Measurements from ENCODE around the gene UBE2QL1.
"Not testable (repeated sequence)": the region's sequence is repeated elsewhere in the genome, so short reads cannot be mapped to it uniquely, and the experiment has no call there.

UBE2QL1 gene

DNA sequence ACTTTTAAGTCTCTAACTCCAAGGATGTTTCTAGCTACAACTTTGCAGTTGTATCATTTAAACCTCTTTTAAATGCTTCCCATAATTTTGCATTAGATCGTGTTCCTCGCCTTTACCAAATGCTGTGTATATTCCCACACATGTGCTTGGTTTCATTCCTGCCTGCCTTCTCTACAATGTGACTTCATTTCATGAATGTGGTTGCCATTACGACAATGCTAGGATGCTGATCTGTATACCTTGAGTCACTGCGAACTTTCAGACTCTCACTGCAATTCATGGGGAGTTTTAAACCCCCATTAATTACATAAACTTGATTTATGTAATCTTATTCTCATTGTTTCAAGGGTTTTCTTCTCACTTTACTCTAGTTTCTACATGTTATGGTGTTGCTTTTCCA is 50.3 kb downstream of the UBE2QL1 start:
- Mint-ChIP-seq H3K4me3 (no peak overlapping the region), H3K36me3 (ENCODE audit: low read depth) (peaks cover 4% of the 10 kb centered on the region), H3K27me3 (ENCODE audit: low read depth) (peaks cover 4% of the 10 kb centered on the region), H3K9me3 (no peaks in the 10 kb centered on the region), H3K4me1 (ENCODE audit: low read depth) (peaks cover 19% of the 10 kb centered on the region), H3K27ac (no peak overlapping the region)

DNA sequence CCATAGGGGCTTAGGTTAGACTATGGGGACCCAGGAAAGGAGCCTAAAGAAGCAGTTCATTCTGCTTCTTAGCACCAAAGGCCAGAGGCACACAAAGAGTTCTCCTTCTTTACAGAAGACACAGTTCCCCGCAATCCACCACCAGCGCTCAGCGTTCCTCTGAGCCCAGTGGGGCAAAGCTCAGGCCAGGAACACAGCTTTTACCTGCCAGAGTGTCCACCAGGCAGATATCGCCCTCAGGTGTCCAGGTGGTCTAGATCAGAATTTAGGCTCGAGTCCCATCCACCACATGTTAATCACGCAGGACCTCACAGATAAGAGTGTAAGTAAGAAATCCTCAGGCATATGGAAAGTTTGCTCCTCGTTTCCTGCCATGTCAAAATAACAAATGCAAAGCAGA is 53.0 kb downstream of the UBE2QL1 start:
- H3K4me3 Mint-ChIP-seq, result no peak overlapping the region
- peaks cover 20% of the 10 kb centered on the region for H3K27me3 Mint-ChIP-seq (ENCODE audit: low read depth)
- H3K4me1 Mint-ChIP-seq (ENCODE audit: low read depth), result peaks cover 8% of the 10 kb centered on the region
- H3K27ac Mint-ChIP-seq, result no peak overlapping the region
- H3K9me3 Mint-ChIP-seq, result no peaks in the 10 kb centered on the region
- peaks cover 4% of the 10 kb centered on the region for H3K36me3 Mint-ChIP-seq (ENCODE audit: low read depth)

DNA sequence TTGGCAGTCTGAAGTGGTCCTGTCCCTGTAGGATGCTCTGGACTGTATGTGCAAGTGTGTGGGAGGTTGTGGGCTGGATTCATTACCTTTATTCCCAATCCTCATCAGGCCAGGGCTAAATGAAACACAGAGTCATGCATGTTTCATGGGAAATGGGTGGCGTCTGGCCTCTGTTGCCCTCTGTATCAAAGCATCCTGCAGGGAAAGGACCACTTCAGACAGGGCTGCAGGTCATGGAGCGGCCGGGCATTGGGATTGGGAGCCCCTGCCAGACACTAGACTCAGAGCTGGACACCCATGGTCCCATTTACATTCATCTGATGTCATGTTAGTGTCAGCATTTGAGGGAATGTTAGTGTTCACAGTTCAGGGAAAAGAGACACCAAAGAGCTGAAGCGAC is 53.8 kb downstream of the UBE2QL1 start:
- Mint-ChIP-seq H3K27ac (no peak overlapping the region), H3K36me3 (ENCODE audit: low read depth) (peaks cover 4% of the 10 kb centered on the region), H3K27me3 (ENCODE audit: low read depth) (peaks cover 23% of the 10 kb centered on the region)

DNA sequence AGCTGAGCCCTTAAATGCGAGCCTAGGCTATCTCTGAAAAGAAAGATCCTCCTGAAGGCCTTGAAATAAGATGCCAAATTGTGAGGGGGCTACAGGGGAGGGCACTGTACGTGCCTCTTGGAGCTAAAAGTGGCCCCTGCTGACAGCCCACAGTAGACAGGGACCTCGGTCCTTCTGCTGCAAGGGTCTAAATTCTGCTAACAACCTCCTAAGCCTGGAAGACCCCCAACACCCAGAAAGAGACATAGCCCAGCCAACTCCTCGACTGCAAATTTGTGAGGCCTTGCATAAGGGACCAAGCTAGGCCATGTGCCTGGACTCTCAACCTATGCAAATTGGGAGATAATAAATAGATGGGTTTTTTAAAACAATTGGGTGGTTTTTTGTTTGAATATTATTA is 54.7 kb downstream of the UBE2QL1 start:
- no peaks in the 10 kb centered on the region for H3K4me1 Mint-ChIP-seq (ENCODE audit: low read depth)
- peaks cover 23% of the 10 kb centered on the region for H3K27me3 Mint-ChIP-seq (ENCODE audit: low read depth)

More for the DNA sequence above, 53.8 kb downstream of the UBE2QL1 start:
- Mint-ChIP-seq H3K4me3 (no peak overlapping the region), H3K4me1 (ENCODE audit: low read depth) (peaks cover 3% of the 10 kb centered on the region), H3K9me3 (no peaks in the 10 kb centered on the region)

DNA sequence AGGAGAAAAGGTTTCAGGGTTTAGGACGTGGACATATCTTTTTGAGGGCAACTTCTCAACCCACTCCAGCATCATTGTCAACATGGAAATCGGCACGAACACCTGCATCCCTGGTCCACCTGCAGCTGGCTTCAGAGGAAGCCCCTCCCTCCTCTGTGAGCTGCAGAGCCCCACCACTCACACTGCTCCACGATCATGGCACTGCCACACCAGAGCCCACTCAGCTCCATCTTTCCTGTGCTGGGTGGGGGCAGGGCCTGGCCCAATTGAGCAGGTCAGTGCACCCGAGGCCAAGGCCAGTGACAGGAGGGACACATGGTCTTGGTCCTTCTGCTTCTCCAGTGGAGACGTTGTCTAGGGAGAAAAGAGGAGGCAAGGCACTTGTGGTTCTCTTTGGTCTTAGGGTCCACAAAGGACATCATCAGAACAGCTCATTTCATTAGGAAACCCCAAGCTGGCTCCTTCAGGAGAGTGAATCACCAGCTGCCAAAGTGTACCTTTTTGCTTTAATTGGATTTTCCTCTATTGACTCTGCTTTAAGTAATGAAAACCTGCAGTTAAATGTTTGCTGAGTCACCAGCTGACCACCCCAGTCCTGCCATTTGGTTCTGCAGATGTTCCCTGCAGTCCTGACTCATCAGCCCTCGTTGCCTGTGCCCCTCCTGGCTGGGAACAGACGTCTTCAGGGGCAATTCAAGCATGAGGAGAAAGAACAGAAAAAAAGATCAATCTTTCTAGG is 56.2 kb downstream of the UBE2QL1 start:
- peaks cover 23% of the 10 kb centered on the region for H3K27me3 Mint-ChIP-seq (ENCODE audit: low read depth)
- H3K27ac Mint-ChIP-seq, result no peak overlapping the region
- no peaks in the 10 kb centered on the region for H3K4me1 Mint-ChIP-seq (ENCODE audit: low read depth)
- H3K9me3 Mint-ChIP-seq, result no peaks in the 10 kb centered on the region
- H3K36me3 Mint-ChIP-seq (ENCODE audit: low read depth), result peaks cover 4% of the 10 kb centered on the region
- H3K4me3 Mint-ChIP-seq, result no peak overlapping the region

More for the DNA sequence above, 54.7 kb downstream of the UBE2QL1 start:
- H3K36me3 Mint-ChIP-seq (ENCODE audit: low read depth), result peaks cover 4% of the 10 kb centered on the region
- H3K9me3 Mint-ChIP-seq, result no peaks in the 10 kb centered on the region
- H3K27ac Mint-ChIP-seq, result no peak overlapping the region
- no peak overlapping the region for H3K4me3 Mint-ChIP-seq

DNA sequence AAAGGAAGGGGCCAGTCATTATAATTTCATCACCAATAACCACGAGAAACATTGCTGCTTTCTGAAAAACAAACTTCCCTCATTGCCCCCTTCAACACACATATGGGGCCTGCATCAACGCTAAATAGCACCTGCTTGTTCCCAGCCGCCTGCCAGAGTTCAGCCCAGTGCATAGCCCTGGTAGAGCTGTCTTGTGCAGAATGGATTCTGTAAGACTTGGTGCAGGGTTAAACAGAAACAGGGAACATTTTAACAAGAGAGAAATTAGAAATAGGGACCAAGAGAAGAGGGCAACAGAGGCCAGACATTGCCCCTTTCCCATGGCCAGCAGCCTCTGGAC is 56.7 kb downstream of the UBE2QL1 start:
- Mint-ChIP-seq H3K27ac (no peak overlapping the region), H3K9me3 (no peaks in the 10 kb centered on the region), H3K4me1 (ENCODE audit: low read depth) (no peaks in the 10 kb centered on the region), H3K36me3 (ENCODE audit: low read depth) (peaks cover 4% of the 10 kb centered on the region), H3K27me3 (ENCODE audit: low read depth) (peaks cover 23% of the 10 kb centered on the region), H3K4me3 (no peak overlapping the region)

DNA sequence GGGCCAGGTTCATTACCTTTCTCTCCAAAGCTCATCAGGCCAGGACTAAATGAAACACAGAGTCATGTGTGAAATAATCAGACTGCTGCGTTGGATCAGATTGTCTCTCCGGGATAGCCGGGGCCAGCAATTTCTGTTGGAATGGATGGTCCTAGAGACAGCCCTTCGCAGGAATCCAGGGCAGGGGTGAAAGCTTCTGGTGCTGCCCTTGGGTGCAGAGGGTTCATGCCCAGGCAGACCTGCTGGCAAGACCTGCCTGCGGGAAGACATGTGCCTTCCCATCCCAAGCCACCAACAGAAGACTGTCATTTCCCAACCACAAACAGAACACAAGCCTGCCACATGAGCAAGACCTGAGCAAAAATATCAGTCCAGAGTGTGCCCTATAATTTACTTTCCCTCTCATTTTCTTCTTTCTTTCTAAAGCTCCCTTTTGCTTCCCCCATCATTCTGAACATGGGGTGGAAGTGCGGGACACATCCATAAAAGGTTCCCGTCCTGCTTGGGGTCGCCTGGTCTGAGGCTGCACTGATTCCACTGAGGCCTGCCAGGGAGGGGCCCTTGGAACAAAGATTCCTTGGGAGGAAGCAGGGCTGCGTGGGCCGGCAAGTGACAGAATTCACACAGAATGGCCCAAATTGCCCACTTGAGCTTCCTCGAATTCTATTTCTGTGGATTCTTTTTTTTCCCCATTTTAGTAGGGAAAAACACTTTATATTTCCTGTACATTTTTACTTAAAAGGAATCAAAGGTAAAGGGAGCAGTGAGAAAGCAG is 57.3 kb downstream of the UBE2QL1 start:
- H3K4me1 Mint-ChIP-seq (ENCODE audit: low read depth), result no peaks in the 10 kb centered on the region
- H3K9me3 Mint-ChIP-seq, result no peaks in the 10 kb centered on the region
- H3K36me3 Mint-ChIP-seq (ENCODE audit: low read depth), result peaks cover 4% of the 10 kb centered on the region
- H3K27me3 Mint-ChIP-seq (ENCODE audit: low read depth), result peaks cover 22% of the 10 kb centered on the region
- no peak overlapping the region for H3K27ac Mint-ChIP-seq
- no peak overlapping the region for H3K4me3 Mint-ChIP-seq

DNA sequence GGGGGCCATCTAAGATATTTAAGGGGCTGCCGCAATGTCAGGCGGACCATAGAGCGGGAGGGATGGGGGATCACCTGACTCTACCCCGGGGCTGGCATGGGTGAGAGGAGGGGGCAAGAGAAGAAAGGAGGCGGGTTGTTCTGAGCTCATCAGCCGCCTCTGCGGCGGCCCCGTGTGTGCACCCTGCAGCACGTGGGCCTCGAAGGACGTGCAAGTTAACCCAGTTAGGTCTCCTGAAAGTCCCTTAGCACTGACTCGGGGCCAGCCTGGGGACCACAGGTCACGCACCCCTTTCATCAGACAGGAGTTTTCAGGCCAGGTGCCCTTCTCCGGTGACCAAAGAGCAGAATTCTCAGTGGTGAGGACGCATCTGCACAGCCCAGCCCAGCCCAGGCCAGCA is 58.0 kb downstream of the UBE2QL1 start:
- no peaks in the 10 kb centered on the region for H3K4me1 Mint-ChIP-seq (ENCODE audit: low read depth)
- no peak overlapping the region for H3K4me3 Mint-ChIP-seq
- peaks cover 19% of the 10 kb centered on the region for H3K27me3 Mint-ChIP-seq (ENCODE audit: low read depth)
- no peaks in the 10 kb centered on the region for H3K36me3 Mint-ChIP-seq (ENCODE audit: low read depth)
- H3K27ac Mint-ChIP-seq, result no peak overlapping the region
- H3K9me3 Mint-ChIP-seq, result no peaks in the 10 kb centered on the region

DNA sequence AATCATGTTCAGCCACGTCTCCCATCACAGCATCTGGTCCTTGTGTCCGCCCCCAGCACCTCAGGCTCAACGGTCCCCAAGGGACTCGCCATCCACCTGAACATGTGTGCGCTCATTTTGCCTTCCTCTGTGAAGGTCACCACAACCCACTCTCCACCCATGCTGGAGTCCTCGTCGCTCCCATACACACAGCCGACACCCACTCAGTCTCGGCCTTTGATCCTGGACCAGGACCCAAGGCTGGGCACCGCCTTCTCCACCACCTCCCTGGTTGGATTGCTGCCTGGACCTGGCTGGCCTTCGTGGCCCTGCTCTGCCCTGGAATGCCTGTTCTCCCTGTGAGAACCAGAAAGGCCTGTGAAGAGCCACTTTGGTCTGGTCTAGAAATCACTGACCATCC is 60.3 kb downstream of the UBE2QL1 start:
- H3K27ac Mint-ChIP-seq, result no peak overlapping the region
- no peaks in the 10 kb centered on the region for H3K9me3 Mint-ChIP-seq
- H3K27me3 Mint-ChIP-seq (ENCODE audit: low read depth), result peaks cover 19% of the 10 kb centered on the region
- H3K36me3 Mint-ChIP-seq (ENCODE audit: low read depth), result no peaks in the 10 kb centered on the region
- H3K4me1 Mint-ChIP-seq (ENCODE audit: low read depth), result no peaks in the 10 kb centered on the region
- no peak overlapping the region for H3K4me3 Mint-ChIP-seq

DNA sequence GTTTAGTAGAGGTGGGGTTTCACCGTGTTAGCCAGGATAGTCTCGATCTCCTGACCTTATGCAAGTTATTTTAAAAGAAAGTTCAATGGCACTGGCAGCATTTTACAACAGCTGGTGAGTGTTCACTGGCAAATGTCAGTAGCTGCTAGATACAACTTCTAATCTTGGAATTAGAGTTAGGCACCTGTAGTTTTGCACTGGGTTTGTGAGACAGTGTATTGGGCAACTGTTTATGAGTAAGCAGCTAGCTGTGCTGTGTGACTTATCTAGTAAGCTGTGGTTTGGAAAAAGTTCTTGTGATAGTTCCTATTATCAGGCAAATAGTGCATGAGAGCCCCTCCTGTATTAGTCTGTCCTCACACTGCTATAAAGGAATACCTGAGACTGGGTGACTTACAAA is 61.5 kb downstream of the UBE2QL1 start:
- no peaks in the 10 kb centered on the region for H3K4me1 Mint-ChIP-seq (ENCODE audit: low read depth)
- no peak overlapping the region for H3K4me3 Mint-ChIP-seq
- H3K36me3 Mint-ChIP-seq (ENCODE audit: low read depth), result no peaks in the 10 kb centered on the region
- H3K27me3 Mint-ChIP-seq (ENCODE audit: low read depth), result peaks cover 24% of the 10 kb centered on the region
- no peak overlapping the region for H3K27ac Mint-ChIP-seq
- H3K9me3 Mint-ChIP-seq, result no peaks in the 10 kb centered on the region

DNA sequence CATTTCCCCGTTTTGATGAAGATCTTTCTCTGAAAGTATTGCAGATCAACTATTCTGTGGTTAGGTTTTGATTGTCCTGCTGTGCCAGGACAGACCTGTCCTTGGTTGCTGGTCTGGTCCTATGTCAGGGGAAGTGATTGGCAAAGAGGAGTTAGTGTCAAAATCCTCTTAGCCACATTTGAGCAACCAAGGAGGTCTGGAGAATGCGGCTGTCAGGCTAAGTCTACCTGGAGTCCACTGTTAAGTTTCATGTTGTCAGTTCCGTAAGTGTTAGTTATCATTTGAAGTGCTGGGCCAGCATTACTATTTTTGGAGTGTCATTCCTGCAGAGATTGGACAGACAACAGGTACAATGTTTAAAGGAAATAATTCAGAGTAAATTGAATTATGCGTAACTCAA is 62.3 kb downstream of the UBE2QL1 start:
- H3K27me3 Mint-ChIP-seq (ENCODE audit: low read depth), result peaks cover 20% of the 10 kb centered on the region
- H3K9me3 Mint-ChIP-seq, result no peaks in the 10 kb centered on the region
- no peak overlapping the region for H3K4me3 Mint-ChIP-seq
- no peak overlapping the region for H3K27ac Mint-ChIP-seq
- H3K36me3 Mint-ChIP-seq (ENCODE audit: low read depth), result no peaks in the 10 kb centered on the region
- H3K4me1 Mint-ChIP-seq (ENCODE audit: low read depth), result no peaks in the 10 kb centered on the region

DNA sequence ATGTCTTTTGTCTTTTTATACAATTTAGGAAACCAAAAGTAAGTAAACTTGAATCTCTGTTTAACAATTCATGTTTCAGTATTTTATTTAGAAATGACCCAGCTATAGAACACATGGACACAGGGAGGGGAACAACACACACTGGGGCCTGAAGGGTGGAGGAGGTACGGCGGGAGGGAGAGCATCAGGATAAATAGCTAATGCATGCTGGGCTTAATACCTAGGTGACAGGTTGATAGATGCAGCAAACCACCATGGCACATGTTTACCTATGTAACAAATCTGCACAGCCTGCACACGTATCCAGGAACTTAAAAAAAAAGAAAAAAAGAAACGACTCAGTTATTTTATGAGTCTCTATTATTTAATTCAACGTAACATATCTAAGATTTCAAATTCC is 67.2 kb downstream of the UBE2QL1 start:
- not testable (repeated sequence) for H3K36me3 Mint-ChIP-seq (ENCODE audit: low read depth); H3K4me3 Mint-ChIP-seq; H3K9me3 Mint-ChIP-seq; H3K27ac Mint-ChIP-seq; H3K4me1 Mint-ChIP-seq (ENCODE audit: low read depth)
- H3K27me3 Mint-ChIP-seq (ENCODE audit: low read depth), result peaks cover 23% of the 10 kb centered on the region

DNA sequence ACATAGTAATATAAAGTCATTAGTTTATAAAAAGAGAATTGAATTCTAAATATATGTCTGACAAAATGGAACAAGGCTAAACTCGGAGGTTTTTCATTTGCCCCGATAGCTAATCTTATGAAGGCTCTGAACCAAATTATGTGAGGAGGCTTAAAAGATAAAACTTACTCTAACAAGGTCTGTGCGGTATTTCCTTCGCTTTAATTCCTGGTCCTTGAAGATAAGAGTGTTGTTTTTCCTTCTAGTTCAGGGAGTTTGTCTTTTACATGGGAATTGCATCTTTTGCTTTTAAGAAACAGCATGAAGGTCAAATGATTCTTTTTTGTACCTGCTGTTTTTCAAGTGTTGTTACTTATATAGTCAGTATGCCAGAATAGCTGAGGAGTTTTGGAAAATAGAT is 68.2 kb downstream of the UBE2QL1 start:
- Mint-ChIP-seq H3K9me3 (no peaks in the 10 kb centered on the region), H3K4me1 (ENCODE audit: low read depth) (no peaks in the 10 kb centered on the region), H3K27me3 (ENCODE audit: low read depth) (peaks cover 23% of the 10 kb centered on the region), H3K27ac (no peak overlapping the region), H3K36me3 (ENCODE audit: low read depth) (no peaks in the 10 kb centered on the region), H3K4me3 (no peak overlapping the region)

DNA sequence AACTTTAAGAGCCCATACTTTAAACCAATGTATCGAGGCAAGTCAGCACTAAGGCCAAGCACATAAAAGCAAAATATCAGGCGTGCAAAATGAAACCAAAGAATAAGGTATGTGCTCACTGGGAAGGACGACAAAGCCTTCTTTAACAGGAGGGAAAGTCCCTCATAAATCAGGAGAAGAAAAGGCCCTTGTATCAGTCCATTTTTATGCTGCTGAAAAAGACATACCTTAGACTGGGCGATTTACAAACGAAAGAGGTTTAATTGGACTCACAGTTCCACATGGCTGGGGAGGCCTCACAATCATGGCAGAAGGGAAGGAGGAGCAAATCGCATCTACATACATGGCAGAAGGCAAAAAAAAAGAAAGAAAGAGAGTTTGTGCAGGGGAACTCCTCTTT is 68.9 kb downstream of the UBE2QL1 start:
- H3K27ac Mint-ChIP-seq, result no peak overlapping the region
- peaks cover 23% of the 10 kb centered on the region for H3K27me3 Mint-ChIP-seq (ENCODE audit: low read depth)
- H3K4me3 Mint-ChIP-seq, result no peak overlapping the region
- H3K36me3 Mint-ChIP-seq (ENCODE audit: low read depth), result no peaks in the 10 kb centered on the region
- H3K9me3 Mint-ChIP-seq, result no peaks in the 10 kb centered on the region
- H3K4me1 Mint-ChIP-seq (ENCODE audit: low read depth), result no peaks in the 10 kb centered on the region

DNA sequence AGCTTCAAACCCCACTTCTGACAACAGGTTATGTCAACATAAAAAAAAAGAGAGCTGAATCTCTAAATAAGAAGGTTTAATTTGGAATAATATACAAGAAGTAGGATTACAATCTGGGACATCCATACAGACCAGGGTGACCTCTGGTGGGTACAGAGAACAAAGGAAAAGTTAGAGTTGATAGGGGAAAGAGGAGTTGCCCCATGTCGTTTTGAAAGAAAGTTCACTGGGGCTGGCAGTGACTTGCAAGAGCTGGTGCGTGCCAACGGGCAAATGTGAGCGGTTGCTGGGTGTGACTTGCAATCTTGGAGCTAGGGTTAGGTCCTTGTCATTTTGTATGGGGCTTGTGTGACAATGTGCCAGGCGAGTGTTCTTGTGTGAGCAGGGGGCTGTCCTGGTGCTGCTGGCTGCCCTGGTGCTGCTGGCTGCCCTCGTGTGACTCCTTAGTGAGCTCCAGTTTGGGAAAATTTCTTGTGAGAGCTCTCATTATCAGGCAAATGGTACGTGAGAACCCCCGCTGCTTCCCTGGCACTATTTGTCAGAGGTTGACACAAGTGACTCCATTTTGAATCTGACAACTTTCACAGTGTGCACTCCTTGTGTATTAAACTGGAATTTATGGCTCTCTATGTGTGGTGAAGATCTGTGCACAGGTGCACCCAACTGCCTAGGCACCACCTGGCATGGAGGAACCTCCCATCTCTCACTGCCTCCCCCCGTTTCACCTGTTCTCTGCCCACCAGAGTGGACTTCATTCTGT is 69.8 kb downstream of the UBE2QL1 start:
- Mint-ChIP-seq H3K36me3 (ENCODE audit: low read depth) (no peaks in the 10 kb centered on the region), H3K4me3 (no peak overlapping the region), H3K4me1 (ENCODE audit: low read depth) (no peaks in the 10 kb centered on the region), H3K27ac (no peak overlapping the region), H3K9me3 (no peaks in the 10 kb centered on the region), H3K27me3 (ENCODE audit: low read depth) (peaks cover 23% of the 10 kb centered on the region)
